ENCODE results near the gene FOXF1. TPM values are rescaled to one million over a fixed set of nuclear protein-coding genes. Genes with fewer than 3 reads are reported as not detected.

Gene FOXF1
- total RNA-seq, 1 experiment from 2014 or later, result not detected

- in situ Hi-C loops (cut with HindIII; ENCODE audit: low sequenced_read_pairs), result no loop called here
- DNase-seq (ENCODE audit: low spot score), result no peak
Observed at GRCh38 chr16:86547286-86547685, 37.0 kb downstream of the FOXF1 start.

GRCh38 chr16:86549076-86549892 is 39.0 kb downstream of the FOXF1 start:
- no peak for DNase-seq (ENCODE audit: low spot score)
- in situ Hi-C loops (cut with HindIII; ENCODE audit: low sequenced_read_pairs), result no loop called here

DNA sequence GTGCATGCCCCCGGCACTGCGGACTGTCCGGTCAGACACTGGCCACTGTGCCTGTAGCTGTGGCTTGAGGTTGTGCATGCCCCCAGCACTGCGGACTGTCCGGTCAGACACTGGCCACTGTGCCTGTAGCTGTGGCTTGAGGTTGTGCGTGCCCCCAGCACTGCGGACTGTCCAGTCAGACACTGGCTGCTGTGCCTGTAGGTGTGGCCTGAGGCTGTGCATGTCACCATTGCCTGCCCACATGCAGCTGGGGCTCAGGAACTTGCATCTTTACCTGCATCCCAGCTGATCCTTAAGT is 39.5 kb downstream of the FOXF1 start:
- no peak for DNase-seq (ENCODE audit: low spot score)

GRCh38 chr16:86550281-86550680 is 40.0 kb downstream of the FOXF1 start:
- in situ Hi-C loops (cut with HindIII; ENCODE audit: low sequenced_read_pairs), result no loop called here
- no peak for DNase-seq (ENCODE audit: low spot score)

More for the DNA sequence above, 39.5 kb downstream of the FOXF1 start:
- in situ Hi-C loops (cut with HindIII; ENCODE audit: low sequenced_read_pairs), result no loop called here

DNA sequence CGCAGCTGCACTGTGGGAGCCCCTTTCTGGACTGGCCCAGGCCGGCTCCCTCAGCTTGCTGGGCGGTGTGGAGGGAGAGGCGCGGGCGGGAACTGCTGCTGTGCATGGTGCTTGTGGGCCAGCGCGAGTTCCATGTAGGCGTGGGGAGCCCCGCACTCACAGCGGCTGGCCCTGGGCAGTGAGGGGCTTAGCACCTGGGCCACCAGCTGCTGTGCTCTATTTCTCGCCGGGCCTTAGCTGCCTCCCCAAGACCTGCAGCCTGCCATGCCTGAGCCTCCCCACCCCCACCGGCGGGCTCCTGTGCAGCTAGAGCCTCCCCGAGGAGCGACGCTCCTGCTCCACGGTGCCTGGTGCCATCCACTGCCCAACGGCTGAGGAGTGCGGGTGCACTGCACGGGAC is 43.0 kb downstream of the FOXF1 start:
- in situ Hi-C loops (cut with HindIII; ENCODE audit: low sequenced_read_pairs), result no loop called here
- DNase-seq (ENCODE audit: low spot score), result no peak

DNA sequence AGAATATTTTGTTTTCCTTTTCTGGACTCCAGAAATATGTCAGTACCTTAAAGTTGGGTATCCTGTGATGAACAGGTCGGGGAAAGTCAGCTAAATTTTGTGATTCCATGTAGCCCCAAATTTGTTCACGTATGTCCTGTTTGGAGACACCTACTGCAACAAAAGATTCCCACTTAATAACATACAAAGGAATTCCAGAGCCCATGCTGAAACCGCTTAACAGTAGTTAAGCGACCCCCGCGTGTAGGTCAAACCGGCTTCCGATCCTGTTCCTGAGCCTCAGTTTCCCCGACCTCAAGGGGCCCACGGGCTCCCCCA is 44.2 kb downstream of the FOXF1 start:
- in situ Hi-C loops (cut with HindIII; ENCODE audit: low sequenced_read_pairs), result no loop called here
- DNase-seq (ENCODE audit: low spot score), result peak; percentile 30

DNA sequence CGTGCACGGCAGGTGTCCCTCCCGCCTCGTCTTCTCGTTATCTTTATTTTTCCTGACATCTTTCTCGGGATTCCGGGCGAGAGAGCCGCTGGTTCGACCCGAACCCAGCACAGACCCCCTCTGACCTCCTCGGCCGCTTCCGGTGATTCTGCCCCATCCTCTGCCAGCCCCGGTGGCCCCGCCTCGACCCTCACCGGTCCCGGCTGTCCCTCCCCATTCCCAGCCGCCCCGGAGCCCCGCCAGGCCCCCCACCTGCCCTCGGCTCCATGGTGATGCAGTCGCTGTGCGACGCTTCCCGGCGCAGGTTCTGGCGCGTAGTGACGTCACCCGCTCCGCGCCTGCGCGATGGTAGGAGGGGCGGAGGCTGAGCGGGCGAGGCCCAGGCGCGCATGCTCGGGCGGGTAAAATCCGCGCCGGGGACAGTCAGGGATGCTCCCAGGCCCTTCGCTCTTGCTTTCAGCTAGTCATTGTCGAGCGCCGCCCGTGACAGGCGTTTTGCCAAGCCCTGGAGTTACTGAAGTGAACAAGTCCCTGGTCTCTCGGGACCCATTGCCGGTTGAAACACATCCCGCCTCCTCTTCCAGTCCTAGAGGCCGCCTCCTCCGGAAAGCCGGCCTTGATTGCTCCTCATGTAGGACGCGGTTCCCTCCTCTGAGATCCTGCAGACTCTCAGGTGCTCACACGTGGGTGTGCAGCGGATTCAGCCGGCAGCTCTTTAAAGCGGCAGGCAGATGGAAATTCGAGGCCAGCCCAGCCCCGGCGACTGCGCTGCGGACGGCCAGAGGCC is 44.8 kb downstream of the FOXF1 start, which contains the start of gene MTHFSD:
Gene MTHFSD (minus strand): TSS at position 319 of the 787 bp plus-strand sequence. CDS start 51 bp downstream, at position 268.
- in situ Hi-C loops (cut with HindIII; ENCODE audit: low sequenced_read_pairs), result no loop called here
- peak; percentile 85 for DNase-seq (ENCODE audit: low spot score)

- in situ Hi-C loops (cut with HindIII; ENCODE audit: low sequenced_read_pairs), result no loop called here
- no peak for DNase-seq (ENCODE audit: low spot score)
Observed at GRCh38 chr16:86555704-86556075, 45.4 kb downstream of the FOXF1 start.

DNA sequence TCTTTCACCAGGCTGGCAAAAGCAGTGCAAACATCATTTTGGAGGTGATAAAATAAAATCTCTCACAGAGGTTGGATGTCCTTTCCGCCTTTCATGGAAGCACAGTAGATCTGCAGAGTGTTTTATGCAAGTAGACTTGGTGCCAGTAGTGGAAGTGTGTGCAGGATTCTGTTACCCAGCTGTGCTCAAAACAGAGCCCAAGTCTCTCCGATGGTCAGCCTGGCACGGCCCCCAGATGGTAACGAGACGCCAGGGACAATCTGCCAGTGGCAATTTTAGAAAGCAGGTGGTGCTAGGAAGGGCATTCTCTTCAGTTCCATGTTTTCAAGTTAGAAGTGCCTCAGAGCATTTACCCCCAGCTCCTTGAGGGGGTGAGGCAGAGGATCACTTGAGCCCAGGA is 46.2 kb downstream of the FOXF1 start:
- no peak for DNase-seq (ENCODE audit: low spot score)
- in situ Hi-C loops (cut with HindIII; ENCODE audit: low sequenced_read_pairs), result no loop called here

DNA sequence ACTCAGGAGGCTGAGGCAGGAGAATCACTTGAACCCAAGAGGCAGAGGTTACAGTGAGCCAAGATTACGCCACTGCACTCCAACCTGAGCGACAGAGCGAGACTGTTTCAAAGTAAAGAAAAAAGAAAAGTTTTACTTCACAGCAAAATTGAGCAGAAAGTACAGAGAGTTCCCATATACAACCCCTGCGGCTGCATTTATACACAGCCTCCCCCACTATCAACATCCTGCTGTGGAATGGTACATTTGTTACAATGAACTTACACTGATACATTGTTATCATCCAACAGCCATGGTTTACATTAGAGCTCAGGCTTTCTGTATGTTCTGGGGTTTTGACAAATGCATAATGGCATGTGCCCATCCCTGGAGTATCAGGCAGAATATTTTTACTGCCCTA is 47.3 kb downstream of the FOXF1 start:
- in situ Hi-C loops (cut with HindIII; ENCODE audit: low sequenced_read_pairs), result no loop called here
- DNase-seq (ENCODE audit: low spot score), result no peak

- no peak for DNase-seq (ENCODE audit: low spot score)
- in situ Hi-C loops (cut with HindIII; ENCODE audit: low sequenced_read_pairs), result no loop called here
Observed at GRCh38 chr16:86558355-86559193, 48.2 kb downstream of the FOXF1 start.

DNA sequence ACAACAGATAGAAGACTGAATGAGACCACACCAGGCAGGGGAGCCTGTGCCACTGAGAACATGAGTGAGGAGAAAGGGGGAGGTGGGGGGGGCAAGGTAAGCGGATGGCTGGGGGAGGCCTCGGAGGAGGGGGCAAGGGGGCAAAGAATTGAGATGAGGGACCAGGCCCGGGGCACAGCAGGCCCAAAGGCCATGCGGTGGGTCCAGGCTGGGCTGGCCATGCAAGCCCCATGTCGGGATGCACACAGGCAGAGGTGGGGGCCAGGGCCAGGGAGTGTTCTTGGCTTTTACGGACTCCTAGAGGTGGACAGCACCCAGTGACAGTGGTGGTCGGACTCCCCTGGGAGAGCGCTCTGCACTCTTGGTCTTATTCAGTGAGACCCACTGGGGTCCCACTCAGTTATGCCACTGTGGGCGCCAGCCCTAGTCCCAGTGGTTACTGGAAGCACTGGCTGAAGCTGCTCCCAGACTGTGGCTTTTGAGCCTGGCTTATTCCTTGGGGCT is 49.5 kb downstream of the FOXF1 start:
- in situ Hi-C loops (cut with HindIII; ENCODE audit: low sequenced_read_pairs), result no loop called here
- no peak for DNase-seq (ENCODE audit: low spot score)

- in situ Hi-C loops (cut with HindIII; ENCODE audit: low sequenced_read_pairs), result no loop called here
- no peak for DNase-seq (ENCODE audit: low spot score)
Observed at GRCh38 chr16:86562356-86562755, 52.0 kb downstream of the FOXF1 start.

DNA sequence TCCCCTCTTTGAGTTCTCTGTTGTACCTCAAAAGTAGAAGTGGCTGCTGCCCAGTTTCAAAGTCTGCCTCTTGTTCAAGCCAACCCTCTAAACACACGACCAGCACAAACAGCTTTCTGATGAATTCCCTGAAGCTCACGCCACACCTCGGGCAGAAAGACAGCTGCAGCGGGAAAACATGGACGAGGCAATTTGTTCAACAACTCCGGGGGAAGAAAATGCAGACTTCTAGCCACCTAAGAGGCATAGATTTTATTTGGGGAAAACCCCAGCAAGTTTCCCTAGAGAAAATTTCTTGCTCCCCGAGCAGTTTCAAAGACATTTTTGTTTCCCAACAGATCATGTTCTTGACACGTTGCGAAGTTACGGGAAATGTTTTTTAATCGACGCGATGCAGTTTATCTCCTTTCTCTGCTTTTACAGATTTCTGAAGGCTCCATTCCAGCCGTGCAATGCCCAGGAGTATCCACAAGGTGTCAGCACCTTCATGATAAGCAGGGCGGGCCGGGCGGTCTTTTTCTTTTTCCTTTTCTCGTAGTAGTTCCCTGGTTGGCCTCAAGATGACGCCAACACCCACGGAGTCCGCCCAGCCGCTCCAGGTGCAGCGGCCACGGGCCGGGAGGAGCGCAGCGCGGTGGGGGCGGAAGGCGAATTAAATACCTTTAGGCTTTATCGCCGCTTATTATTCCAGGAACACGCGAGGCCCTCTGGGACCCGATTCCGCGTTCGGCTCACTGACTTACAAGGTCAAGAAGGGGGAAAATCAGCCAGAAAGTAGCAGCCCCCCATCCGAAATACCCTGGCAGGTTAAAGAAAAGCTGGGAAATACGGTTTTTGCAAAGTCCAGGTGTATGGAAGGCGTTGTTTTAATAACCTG is 53.4 kb downstream of the FOXF1 start:
- peak; percentile 93 for DNase-seq (ENCODE audit: low spot score)
- in situ Hi-C loops (cut with HindIII; ENCODE audit: low sequenced_read_pairs), result no loop called here

Other genes starting within 250 kb of the FOXF1 start
- 8.2 and 10.1 TPM in 2 replicates for gene MTHFSD, start 44.7 kb downstream of the FOXF1 start, total RNA-seq (2014; rRNA removed; shearing (Covaris generic))
- 7.0 and 7.6 TPM in 2 replicates for gene FOXC2, start 56.3 kb downstream of the FOXF1 start, total RNA-seq (2014; rRNA removed; shearing (Covaris generic))
- 1.5 and 3.1 TPM in 2 replicates for gene FOXL1, start 68.0 kb downstream of the FOXF1 start, total RNA-seq (2014; rRNA removed; shearing (Covaris generic))